BJ (cell line): ENCODE measurements around the gene ST6GALNAC6. TPM values are rescaled to one million over a fixed set of nuclear protein-coding genes. Genes with fewer than 3 reads are reported as not detected.

Source experiments
- CTCF ChIA-PET: fragments of 350-600 bp; formaldehyde crosslinking; extraction: SDS; loops from one replicate; lab custom pipeline; 2021; ENCODE audit warnings: antibody characterized with exemption, inconsistent platforms; lab: Yijun Ruan, JAX
- POLR2A ChIA-PET: fragments of 300-600 bp; sonication (Branson Sonifier 250); formaldehyde crosslinking; extraction: SDS; loops from one replicate; lab custom pipeline; 2021; ENCODE audit warnings: antibody characterized with exemption; lab: Charles Lee
- DNase-seq: peaks from one replicate; pipeline ENCODE4 v3.0.0-alpha.2; 2011; ENCODE audit warnings: low read depth
- H3K27me3 ChIP-seq: 2 replicates; pipeline ENCODE4 v1.6.0; 2011; ENCODE audit warnings: low read length; ENCODE audit not compliant: control insufficient read depth, insufficient read depth
- H3K36me3 ChIP-seq: 2 replicates; pipeline ENCODE4 v1.5.1; 2011; ENCODE audit warnings: low read length; ENCODE audit not compliant: control insufficient read depth, insufficient read depth
- H3K4me3 ChIP-seq: 2 replicates; pipeline ENCODE4 v1.5.1; 2011; ENCODE audit warnings: low read depth, mild to moderate bottlenecking, control low read depth, low read length
- polyA plus RNA-seq: library from polyadenylated mRNA; depleted of rRNA; stranded (reverse); fragments of >200 nt; gene quantifications from 2 replicates; pipeline ENCODE4 v1.2.3, GENCODE V29; 2011
- TF ChIP-seq, protein P1 (sequence below): IDR thresholded peaks from 2 replicates; pipeline ENCODE4 v1.5.1; 2011; ENCODE audit warnings: low read depth, mild to moderate bottlenecking, control low read depth, inconsistent platforms, low read length, moderate library complexity; ENCODE audit not compliant: insufficient read depth

Gene ST6GALNAC6
- polyA plus RNA-seq, 1 experiment: 78.3 TPM

DNA sequence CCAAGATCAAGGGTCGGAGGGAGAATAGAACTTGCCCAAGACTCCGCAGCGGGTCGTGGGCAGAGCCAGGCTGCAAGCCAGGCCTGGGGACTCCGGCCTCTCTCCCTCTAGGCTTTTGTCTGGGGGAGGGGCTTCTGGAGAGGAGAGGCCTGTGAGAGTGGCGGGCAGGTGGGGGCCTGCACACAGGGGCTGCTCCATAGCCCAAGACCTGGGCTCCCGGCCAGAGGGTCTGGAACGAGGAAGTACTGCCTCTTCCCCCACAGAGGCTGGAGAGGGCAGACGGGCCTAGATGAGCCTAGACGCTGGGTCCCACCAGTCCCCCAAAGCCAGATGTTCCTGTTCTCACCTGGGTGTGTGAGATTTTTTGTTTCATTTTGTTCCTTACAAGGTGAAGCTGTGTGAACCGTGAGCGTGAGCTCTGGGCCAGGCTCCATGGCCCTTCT lies 5.2 kb upstream of the ST6GALNAC6 start:
- POLR2A ChIA-PET: no interaction called here
- H3K4me3 ChIP-seq: no peak overlapping the region
- CTCF ChIA-PET: interaction anchor here (0.9 kb wide), 1 partner anchor 12 kb away, joined by 4 read pairs; the partner anchor contains the start of gene ST6GALNAC4
- peaks cover 2% of the 10 kb centered on the region; the same call in 1 of the 2 replicates for H3K36me3 ChIP-seq
- TF ChIP-seq, protein P1, sequence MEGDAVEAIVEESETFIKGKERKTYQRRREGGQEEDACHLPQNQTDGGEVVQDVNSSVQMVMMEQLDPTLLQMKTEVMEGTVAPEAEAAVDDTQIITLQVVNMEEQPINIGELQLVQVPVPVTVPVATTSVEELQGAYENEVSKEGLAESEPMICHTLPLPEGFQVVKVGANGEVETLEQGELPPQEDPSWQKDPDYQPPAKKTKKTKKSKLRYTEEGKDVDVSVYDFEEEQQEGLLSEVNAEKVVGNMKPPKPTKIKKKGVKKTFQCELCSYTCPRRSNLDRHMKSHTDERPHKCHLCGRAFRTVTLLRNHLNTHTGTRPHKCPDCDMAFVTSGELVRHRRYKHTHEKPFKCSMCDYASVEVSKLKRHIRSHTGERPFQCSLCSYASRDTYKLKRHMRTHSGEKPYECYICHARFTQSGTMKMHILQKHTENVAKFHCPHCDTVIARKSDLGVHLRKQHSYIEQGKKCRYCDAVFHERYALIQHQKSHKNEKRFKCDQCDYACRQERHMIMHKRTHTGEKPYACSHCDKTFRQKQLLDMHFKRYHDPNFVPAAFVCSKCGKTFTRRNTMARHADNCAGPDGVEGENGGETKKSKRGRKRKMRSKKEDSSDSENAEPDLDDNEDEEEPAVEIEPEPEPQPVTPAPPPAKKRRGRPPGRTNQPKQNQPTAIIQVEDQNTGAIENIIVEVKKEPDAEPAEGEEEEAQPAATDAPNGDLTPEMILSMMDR: no peak
- DNase-seq: no peak
- H3K27me3 ChIP-seq: no peaks in the 10 kb centered on the region

DNA sequence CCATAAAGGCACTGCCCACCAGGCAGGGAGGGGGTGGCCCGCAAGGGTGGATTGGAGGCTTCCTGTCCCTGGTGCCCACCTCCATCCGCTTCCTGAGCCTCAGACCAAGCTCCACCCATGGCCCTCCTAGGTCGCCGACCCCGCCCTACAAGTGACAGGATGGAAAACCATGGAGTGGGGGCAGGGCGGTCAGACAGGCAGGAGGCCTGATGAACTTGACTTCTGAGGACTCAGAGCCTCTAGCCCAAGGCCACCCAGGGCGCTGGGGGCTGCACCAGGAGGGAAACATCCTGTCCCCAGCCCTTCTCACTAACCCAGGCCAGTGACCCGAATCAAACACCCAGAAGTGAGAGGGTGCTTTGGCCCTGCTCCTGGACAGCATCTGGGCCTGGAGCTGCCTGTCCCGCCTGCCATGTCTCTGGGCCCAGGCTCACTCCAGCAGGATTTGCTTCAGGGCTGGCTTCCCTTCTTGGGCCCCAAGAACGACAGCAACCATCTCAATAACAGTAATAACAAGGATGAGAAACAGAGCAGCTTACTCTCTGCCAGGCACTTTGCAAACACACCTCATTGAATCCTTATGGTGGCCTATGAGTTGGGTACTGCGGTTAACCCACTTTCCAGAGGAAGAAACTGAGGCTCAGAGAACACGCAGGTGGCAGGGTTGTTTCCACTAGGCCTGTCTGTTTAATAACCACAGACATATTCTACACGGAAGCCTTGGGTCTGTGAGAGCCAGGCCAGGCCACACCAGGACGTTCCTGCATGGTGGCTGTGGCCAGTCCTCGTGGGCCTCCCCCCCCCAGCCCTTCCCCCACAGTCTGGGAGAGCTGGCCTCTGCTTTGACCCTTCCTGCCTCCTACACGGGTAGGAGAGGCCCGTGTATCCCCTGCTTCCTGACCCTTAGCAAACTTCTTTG lies 4.4 kb upstream of the ST6GALNAC6 start:
- POLR2A ChIA-PET: no interaction called here
- DNase-seq: no peak

DNA sequence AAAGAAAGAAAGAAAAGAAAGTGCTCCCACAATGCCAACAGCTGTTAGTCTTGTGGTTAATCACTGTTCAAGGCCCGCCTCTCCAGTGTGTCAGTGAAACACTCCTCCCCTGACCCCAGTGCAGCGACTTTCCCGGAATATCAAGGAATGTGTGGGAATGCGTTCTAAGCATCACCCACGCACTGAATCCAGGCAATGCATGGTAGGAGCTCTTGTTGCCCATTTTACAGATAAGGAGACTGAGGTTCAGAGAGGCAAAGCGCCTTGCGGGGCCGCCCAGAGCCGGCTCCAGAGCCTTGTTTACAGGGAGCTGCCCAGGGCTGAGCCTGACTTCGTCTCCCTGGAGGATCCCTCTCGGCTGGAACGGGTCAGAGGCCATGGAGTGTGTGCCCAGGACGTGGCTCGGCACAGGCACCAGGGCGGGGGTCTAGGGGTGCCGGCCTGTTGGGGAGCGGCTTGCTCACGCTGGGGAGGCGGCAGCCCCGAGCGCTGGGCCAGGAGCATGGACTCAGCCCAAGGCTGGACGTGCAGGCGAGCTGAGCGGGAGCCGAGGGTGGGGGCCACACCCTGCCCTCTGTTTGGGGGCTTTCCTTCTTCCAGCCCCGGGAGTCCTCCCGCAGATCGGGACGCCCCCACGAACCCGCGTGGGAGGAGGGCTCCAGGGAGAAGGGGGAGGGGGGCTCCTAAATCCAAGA lies 823 bp downstream of the ST6GALNAC6 start:
- ChIA-PET CTCF (interaction anchor here (1.0 to 1.8 kb wide), 4 partner anchors 12 to 29 kb away, joined by 3 to 4 read pairs (median 4); no protein-coding TSS in a partner anchor), POLR2A (interaction anchor here (0.8 kb wide), 1 partner anchor 95 kb away, joined by 3 read pairs; no protein-coding TSS in a partner anchor)
- H3K27me3 ChIP-seq: no peaks in the 10 kb centered on the region
- peak; percentile 63 for DNase-seq
- H3K4me3 ChIP-seq: peak overlapping the region; percentile 79
- TF ChIP-seq, protein P1: no peak
- peaks cover 25% of the 10 kb centered on the region for H3K36me3 ChIP-seq

More for the DNA sequence above, 4.4 kb upstream of the ST6GALNAC6 start:
- CTCF ChIA-PET: interaction anchor here (0.6 to 1.8 kb wide), 2 partner anchors 118 to 120 kb away, joined by 3 read pairs; partner anchors contain the start of gene CDK9
- H3K4me3 ChIP-seq: no peak overlapping the region
- no peaks in the 10 kb centered on the region for H3K27me3 ChIP-seq
- TF ChIP-seq, protein P1: no peak
- H3K36me3 ChIP-seq: peaks cover 1% of the 10 kb centered on the region; the same call in 1 of the 2 replicates

DNA sequence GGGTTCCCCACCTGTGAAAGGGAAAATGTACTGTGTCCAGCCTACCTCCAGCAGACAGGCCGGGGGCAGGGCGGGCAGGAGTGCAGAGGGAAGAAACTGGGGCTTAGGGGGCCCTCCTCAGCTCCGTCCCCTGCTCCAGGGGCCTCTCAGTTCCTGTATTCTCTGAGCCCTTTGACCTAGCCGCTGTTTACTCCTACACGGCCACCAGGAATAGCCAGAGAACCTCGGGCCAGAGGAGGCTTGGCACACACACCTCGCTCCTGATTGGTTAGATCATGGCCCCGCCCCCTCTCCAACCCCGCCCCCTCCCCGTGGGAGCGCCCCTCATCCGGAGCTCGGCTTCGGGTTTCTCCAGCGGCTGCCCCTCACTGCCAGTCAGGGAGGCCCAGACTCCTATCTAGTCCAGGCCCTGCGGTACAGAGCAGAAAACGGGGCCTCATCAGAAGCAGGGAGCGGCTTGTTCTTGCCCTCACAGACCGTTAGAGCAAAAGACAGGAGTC lies 2.2 kb downstream of the ST6GALNAC6 start:
- TF ChIP-seq, protein P1: no peak
- no peaks in the 10 kb centered on the region for H3K27me3 ChIP-seq
- H3K36me3 ChIP-seq: peaks cover 36% of the 10 kb centered on the region
- peak overlapping the region; percentile 9; the same call in 1 of the 2 replicates for H3K4me3 ChIP-seq
- ChIA-PET POLR2A (interaction anchor here (0.6 to 1.0 kb wide), 2 partner anchors 14 to 1599 kb away, joined by 3 to 7 read pairs; no protein-coding TSS in a partner anchor), CTCF (interaction anchor here (0.8 to 1.8 kb wide), 3 partner anchors 10 to 27 kb away, joined by 3 to 4 read pairs (median 4); no protein-coding TSS in a partner anchor)
- no peak for DNase-seq
